ENCODE results near the gene RHCG. TPM values are rescaled to one million over a fixed set of nuclear protein-coding genes. Genes with fewer than 3 reads are reported as not detected.

RHCG gene
- total RNA-seq, 5 donors from 2014 or later (not counting 1 experiment from before 2014, with no cell fraction given) = not detected

DNA sequence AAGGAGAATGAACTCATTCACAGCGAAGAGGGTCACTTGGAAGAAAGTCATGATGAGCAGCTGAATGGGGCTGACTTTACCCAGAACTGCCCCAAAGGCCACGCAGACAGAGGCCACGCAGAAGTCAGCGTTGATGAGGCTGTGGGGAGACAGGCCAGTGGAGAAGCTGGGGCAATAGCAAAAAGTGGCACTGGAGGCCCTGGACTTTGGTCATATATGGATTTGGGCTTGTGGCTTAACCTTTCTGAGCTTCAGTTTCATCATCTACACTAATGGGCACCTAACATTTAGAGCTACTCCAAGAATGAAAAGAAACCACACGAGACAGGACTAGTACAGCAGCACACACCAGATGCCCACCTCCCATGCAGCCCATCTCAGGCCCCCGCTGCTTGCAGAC is 13.3 kb downstream of the RHCG start:
- 83% methylated on average over 1 of the region's 6 CpGs for WGBS (ENCODE audit: insufficient coverage)
- POLR2A ChIA-PET = no interaction called here
- Histone ChIP-seq H3K9me3 (no peaks in the 10 kb centered on the region), H3K27me3 (replicated peaks in 1 of 2; ENCODE audit: control insufficient read depth in 2 of 2, extremely low read depth in 1 of 2, insufficient read depth in 2 of 2, low read length in 1 of 2) (peaks cover 0 to 67% of the 10 kb centered on the region in 2 experiments), H3K36me3 (ENCODE audit: control insufficient read depth in 2 of 2, extremely low read depth in 1 of 2, insufficient read depth in 1 of 2, low read length in 1 of 2) (no peaks in the 10 kb centered on the region), H3K27ac (ENCODE audit: low read length) (no peak overlapping the region), H3K4me1 (ENCODE audit: control insufficient read depth in 1 of 2, extremely low read depth in 1 of 2, insufficient read depth in 2 of 2, low read length in 2 of 2) (peaks cover 0 to 12% of the 10 kb centered on the region in 2 experiments), H3K4me3 (ENCODE audit: control insufficient read depth in 1 of 2, extremely low read depth in 1 of 2, low read length in 1 of 2) (no peak overlapping the region)
- Mint-ChIP-seq H3K27ac (no peak overlapping the region), H3K4me3 (no peak overlapping the region), H3K4me1 (peaks cover 8 to 14% (median 8%) of the 10 kb centered on the region in 3 donors), H3K36me3 (no peaks in the 10 kb centered on the region), H3K27me3 (peaks cover 63 to 80% of the 10 kb centered on the region in 2 donors), H3K9me3 (no peaks in the 10 kb centered on the region)
- no peak for DNase-seq
- ATAC-seq (replicated peaks in 1 of 4) = no peak
- CTCF ChIA-PET = no interaction called here

- no peak for ATAC-seq (replicated peaks in 1 of 4)
- Mint-ChIP-seq H3K9me3 (no peaks in the 10 kb centered on the region), H3K27ac (no peak overlapping the region), H3K4me3 (no peak overlapping the region), H3K4me1 (peaks cover 8 to 14% (median 8%) of the 10 kb centered on the region in 3 donors), H3K36me3 (no peaks in the 10 kb centered on the region), H3K27me3 (peaks cover 55 to 71% of the 10 kb centered on the region in 2 donors)
- H3K4me1 ChIP-seq (ENCODE audit: control insufficient read depth in 1 of 2, extremely low read depth in 1 of 2, insufficient read depth in 2 of 2, low read length in 2 of 2) = peaks cover 0 to 12% of the 10 kb centered on the region in 2 experiments
- ChIA-PET POLR2A (no interaction called here), CTCF (no interaction called here)
- H3K36me3 ChIP-seq (ENCODE audit: control insufficient read depth in 2 of 2, extremely low read depth in 1 of 2, insufficient read depth in 1 of 2, low read length in 1 of 2) = no peaks in the 10 kb centered on the region
- no peaks in the 10 kb centered on the region for H3K9me3 ChIP-seq
- H3K27ac ChIP-seq (ENCODE audit: low read length) = no peak overlapping the region
- H3K27me3 ChIP-seq (replicated peaks in 1 of 2; ENCODE audit: control insufficient read depth in 2 of 2, extremely low read depth in 1 of 2, insufficient read depth in 2 of 2, low read length in 1 of 2) = peaks cover 0 to 73% of the 10 kb centered on the region in 2 experiments
- no peak for DNase-seq
- WGBS (ENCODE audit: insufficient coverage) = 79% methylated on average over 3 of the region's 5 CpGs
- no peak overlapping the region for H3K4me3 ChIP-seq (ENCODE audit: control insufficient read depth in 1 of 2, extremely low read depth in 1 of 2, low read length in 1 of 2)
Measured at GRCh38 chr15:89482139-89482538, 14.2 kb downstream of the RHCG start.

DNA sequence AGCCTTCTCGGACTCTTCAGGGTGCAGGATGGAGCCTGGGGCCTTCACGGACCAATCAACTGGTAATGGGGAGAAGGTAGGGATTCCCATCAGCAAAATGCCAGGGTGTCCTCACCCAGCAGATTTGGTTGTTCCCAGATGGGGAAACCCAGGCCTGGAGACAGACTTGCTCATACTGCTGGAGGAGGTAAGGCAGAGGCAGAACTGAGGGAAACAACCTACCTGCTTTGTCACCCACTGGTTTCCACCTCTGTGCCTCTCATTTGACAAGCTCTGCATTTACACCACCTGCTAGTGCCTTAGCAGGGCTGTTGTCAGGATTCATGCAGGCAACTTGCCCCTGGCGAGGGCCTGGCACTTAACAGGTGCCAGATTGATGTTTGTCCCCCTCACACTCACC is 15.9 kb downstream of the RHCG start:
- no peak overlapping the region for H3K4me3 ChIP-seq (ENCODE audit: control insufficient read depth in 1 of 2, extremely low read depth in 1 of 2, low read length in 1 of 2)
- WGBS (ENCODE audit: insufficient coverage) = 96% methylated on average over 3 of the region's 3 CpGs
- H3K27ac ChIP-seq (ENCODE audit: low read length) = no peak overlapping the region
- H3K27me3 ChIP-seq (replicated peaks in 1 of 2; ENCODE audit: control insufficient read depth in 2 of 2, extremely low read depth in 1 of 2, insufficient read depth in 2 of 2, low read length in 1 of 2) = peaks cover 0 to 67% of the 10 kb centered on the region in 2 experiments
- H3K36me3 Mint-ChIP-seq = no peaks in the 10 kb centered on the region
- H3K36me3 ChIP-seq (ENCODE audit: control insufficient read depth in 2 of 2, extremely low read depth in 1 of 2, insufficient read depth in 1 of 2, low read length in 1 of 2) = no peaks in the 10 kb centered on the region
- no peaks in the 10 kb centered on the region for H3K9me3 ChIP-seq
- H3K9me3 Mint-ChIP-seq = peaks cover 0 to 4% (median 0%) of the 10 kb centered on the region in 3 donors
- H3K27ac Mint-ChIP-seq = no peak overlapping the region
- peaks cover 42 to 61% of the 10 kb centered on the region in 2 donors for H3K27me3 Mint-ChIP-seq
- H3K4me3 Mint-ChIP-seq = no peak overlapping the region
- ChIA-PET CTCF (interaction anchor here in 1 of 2 donors (0.6 kb wide), 1 partner anchor 9 kb away, joined by 4 read pairs; no protein-coding TSS in a partner anchor), POLR2A (no interaction called here)
- H3K4me1 ChIP-seq (ENCODE audit: control insufficient read depth in 1 of 2, extremely low read depth in 1 of 2, insufficient read depth in 2 of 2, low read length in 2 of 2) = no peaks in the 10 kb centered on the region
- DNase-seq = no peak
- ATAC-seq (replicated peaks in 1 of 4) = no peak
- H3K4me1 Mint-ChIP-seq = peaks cover 0 to 1% (median under 1%) of the 10 kb centered on the region in 3 donors

- Histone ChIP-seq H3K9me3 (no peaks in the 10 kb centered on the region), H3K27me3 (replicated peaks in 1 of 2; ENCODE audit: control insufficient read depth in 2 of 2, extremely low read depth in 1 of 2, insufficient read depth in 2 of 2, low read length in 1 of 2) (peaks cover 0 to 64% of the 10 kb centered on the region in 2 experiments), H3K4me3 (ENCODE audit: control insufficient read depth in 1 of 2, extremely low read depth in 1 of 2, low read length in 1 of 2) (no peak overlapping the region), H3K27ac (ENCODE audit: low read length) (no peak overlapping the region), H3K4me1 (ENCODE audit: control insufficient read depth in 1 of 2, extremely low read depth in 1 of 2, insufficient read depth in 2 of 2, low read length in 2 of 2) (no peaks in the 10 kb centered on the region), H3K36me3 (ENCODE audit: control insufficient read depth in 2 of 2, extremely low read depth in 1 of 2, insufficient read depth in 1 of 2, low read length in 1 of 2) (no peaks in the 10 kb centered on the region)
- Mint-ChIP-seq H3K27ac (no peak overlapping the region), H3K9me3 (peaks cover 0 to 4% (median 0%) of the 10 kb centered on the region in 3 donors), H3K27me3 (peaks cover 35 to 51% of the 10 kb centered on the region in 2 donors), H3K4me1 (no peaks in the 10 kb centered on the region), H3K4me3 (no peak overlapping the region), H3K36me3 (no peaks in the 10 kb centered on the region)
- DNase-seq (no peak), ATAC-seq (replicated peaks in 1 of 4) (no peak)
- 90% methylated on average over 5 of the region's 7 CpGs for WGBS (ENCODE audit: insufficient coverage)
- CTCF ChIA-PET = no interaction called here
- POLR2A ChIA-PET = no interaction called here
Measured at GRCh38 chr15:89479173-89479572, 17.2 kb downstream of the RHCG start.

DNA sequence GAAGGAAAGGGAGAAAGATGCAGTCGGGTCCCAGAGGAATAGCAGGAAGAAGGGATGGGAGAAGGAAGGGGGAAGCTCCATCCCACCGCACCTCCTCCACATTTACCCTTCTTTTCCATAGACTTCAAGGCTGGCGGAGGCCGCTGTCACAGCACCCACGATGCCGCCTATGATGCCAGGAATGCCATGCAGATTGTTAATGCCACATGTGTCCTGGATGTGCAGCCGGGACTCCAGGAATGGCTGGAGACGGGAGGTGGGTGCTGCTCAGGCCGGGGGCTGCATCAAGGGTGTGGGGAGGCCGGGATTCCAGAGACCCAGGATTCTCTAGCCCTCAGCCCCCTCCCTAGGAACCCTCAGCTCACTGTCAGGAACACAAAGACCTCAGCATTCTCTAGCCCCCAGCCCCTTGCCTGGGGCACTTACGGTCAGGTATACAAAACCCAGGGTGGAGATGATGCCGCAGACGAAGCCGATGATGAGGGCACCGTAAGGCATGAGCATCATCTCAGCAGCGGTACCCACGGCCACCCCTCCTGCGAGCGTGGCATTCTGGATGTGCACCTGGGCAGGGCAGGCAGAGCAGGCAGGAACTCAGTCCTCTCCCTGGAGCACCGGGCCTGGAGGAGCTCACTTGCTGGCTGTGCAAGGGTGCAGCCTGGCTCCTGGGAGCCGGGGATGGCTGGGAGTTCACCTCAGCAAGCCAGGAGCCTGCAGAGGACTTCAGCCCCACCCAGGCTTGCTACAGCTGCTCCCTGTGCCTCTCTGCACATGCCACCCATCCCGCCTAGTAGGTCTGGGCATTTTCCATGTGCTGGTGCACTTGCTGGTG is 18.8 kb downstream of the RHCG start:
- CTCF ChIA-PET = no interaction called here
- H3K27ac Mint-ChIP-seq = no peak overlapping the region
- 85% methylated on average over 14 of the region's 22 CpGs for WGBS (ENCODE audit: insufficient coverage)

DNA sequence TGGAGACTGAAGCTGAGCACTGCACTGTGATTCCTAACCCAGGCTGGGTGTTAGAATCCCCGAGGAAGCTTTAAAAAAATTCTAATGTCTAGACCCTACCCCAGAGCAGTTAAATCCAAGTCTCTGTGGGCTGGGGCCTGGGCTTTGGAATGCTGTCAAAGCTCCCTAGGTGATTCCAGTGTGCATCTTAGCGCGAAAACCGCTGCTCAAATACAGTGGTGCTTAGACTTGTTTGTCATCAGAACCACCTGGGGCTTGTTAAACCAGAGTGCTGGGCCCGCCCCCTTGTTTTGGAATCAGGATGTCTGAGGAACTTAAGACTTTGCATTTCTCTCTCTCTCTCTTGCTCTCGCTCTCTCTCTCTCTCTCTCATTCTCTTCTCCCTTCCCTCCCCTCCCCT is 20.7 kb downstream of the RHCG start:
- 52% methylated on average over 4 of the region's 6 CpGs for WGBS (ENCODE audit: insufficient coverage)
- H3K4me3 ChIP-seq (ENCODE audit: control insufficient read depth in 1 of 2, extremely low read depth in 1 of 2, low read length in 1 of 2) = no peak overlapping the region
- ATAC-seq (replicated peaks in 1 of 4) (no peak), DNase-seq (no peak)
- H3K36me3 ChIP-seq (ENCODE audit: control insufficient read depth in 2 of 2, extremely low read depth in 1 of 2, insufficient read depth in 1 of 2, low read length in 1 of 2) = no peaks in the 10 kb centered on the region
- H3K36me3 Mint-ChIP-seq = no peaks in the 10 kb centered on the region
- no peak overlapping the region for H3K27ac Mint-ChIP-seq
- H3K27ac ChIP-seq (ENCODE audit: low read length) = no peak overlapping the region
- no peaks in the 10 kb centered on the region for H3K4me1 Mint-ChIP-seq
- H3K4me3 Mint-ChIP-seq = no peak overlapping the region
- peaks cover 0 to 4% (median 0%) of the 10 kb centered on the region in 3 donors for H3K9me3 Mint-ChIP-seq
- no peaks in the 10 kb centered on the region for H3K9me3 ChIP-seq
- peaks cover 4 to 66% of the 10 kb centered on the region in 2 experiments for H3K27me3 ChIP-seq (replicated peaks in 1 of 2; ENCODE audit: control insufficient read depth in 2 of 2, extremely low read depth in 1 of 2, insufficient read depth in 2 of 2, low read length in 1 of 2)
- ChIA-PET POLR2A (no interaction called here), CTCF (no interaction called here)
- peaks cover 14 to 29% of the 10 kb centered on the region in 2 donors for H3K27me3 Mint-ChIP-seq
- no peaks in the 10 kb centered on the region for H3K4me1 ChIP-seq (ENCODE audit: control insufficient read depth in 1 of 2, extremely low read depth in 1 of 2, insufficient read depth in 2 of 2, low read length in 2 of 2)

More for the DNA sequence above, 18.8 kb downstream of the RHCG start:
- peaks cover 0 to 57% of the 10 kb centered on the region in 2 experiments for H3K27me3 ChIP-seq (replicated peaks in 1 of 2; ENCODE audit: control insufficient read depth in 2 of 2, extremely low read depth in 1 of 2, insufficient read depth in 2 of 2, low read length in 1 of 2)
- H3K9me3 ChIP-seq = no peaks in the 10 kb centered on the region
- peaks cover 0 to 4% (median 0%) of the 10 kb centered on the region in 3 donors for H3K9me3 Mint-ChIP-seq
- POLR2A ChIA-PET = no interaction called here
- no peak overlapping the region for H3K27ac ChIP-seq (ENCODE audit: low read length)
- no peak overlapping the region for H3K4me3 Mint-ChIP-seq
- H3K36me3 ChIP-seq (ENCODE audit: control insufficient read depth in 2 of 2, extremely low read depth in 1 of 2, insufficient read depth in 1 of 2, low read length in 1 of 2) = no peaks in the 10 kb centered on the region
- peaks cover 23 to 36% of the 10 kb centered on the region in 2 donors for H3K27me3 Mint-ChIP-seq
- no peak for ATAC-seq (replicated peaks in 1 of 4)
- no peaks in the 10 kb centered on the region for H3K4me1 Mint-ChIP-seq
- no peak for DNase-seq
- H3K4me1 ChIP-seq (ENCODE audit: control insufficient read depth in 1 of 2, extremely low read depth in 1 of 2, insufficient read depth in 2 of 2, low read length in 2 of 2) = no peaks in the 10 kb centered on the region
- H3K4me3 ChIP-seq (ENCODE audit: control insufficient read depth in 1 of 2, extremely low read depth in 1 of 2, low read length in 1 of 2) = no peak overlapping the region
- no peaks in the 10 kb centered on the region for H3K36me3 Mint-ChIP-seq
